HepG2 (cell line): ENCODE measurements around the gene KAZN. TPM values are rescaled to one million over a fixed set of nuclear protein-coding genes. Genes with fewer than 3 reads are reported as not detected.

Experiments
- ATAC-seq: fragments of 200-7000 bp; cut with Tn5 transposase; 3 replicates; pipeline ENCODE4 v1.9.1; 2020; ENCODE audit warnings: mild to moderate bottlenecking, moderate library complexity
- BruUV-seq: library from RNA; stranded (reverse); fragments of 400-500 nt; replicated peaks from 2 replicates; lab custom pipeline; 2021; lab: Mats Ljungman, UMichigan
- CTCF ChIA-PET: fragments of 300-600 bp; formaldehyde crosslinking; extraction: SDS; loops from one replicate; lab custom pipeline; 2021; ENCODE audit warnings: low total read pairs, inconsistent platforms, low intra/inter-chr PET ratio; lab: Yijun Ruan, JAX
- POLR2A ChIA-PET: fragments of 350-600 bp; sonication (Branson Sonifier 250); formaldehyde crosslinking; loops from one replicate; lab custom pipeline; 2020; ENCODE audit warnings: antibody characterized with exemption, inconsistent platforms; lab: Yijun Ruan, JAX
- DNase-seq: peaks from one replicate; pipeline ENCODE4 v3.0.0-alpha.2; 2015; ENCODE audit warnings: low spot score
- FAIRE-seq: peaks from 3 replicates; lab custom pipeline; 2011; peaks lifted over from hg19 to GRCh38; lab: Jason Lieb, UNC
- H2AFZ ChIP-seq: one replicate; pipeline ENCODE4 v1.6.1; 2011; ENCODE audit warnings: low read length, inconsistent platforms
- H3K27ac ChIP-seq: fragments of 300-600 bp; 3 replicates; pipeline ENCODE4 v1.8.0; 2011; ENCODE audit warnings: mixed run types, mild to moderate bottlenecking, mixed read lengths, low read length, inconsistent platforms; ENCODE audit not compliant: insufficient read depth; ENCODE audit errors: extremely low read length
- H3K27me3 ChIP-seq, 2 experiments: fragments of 200-600 bp in 1 of 2; 2 replicates in 1 of 2; 3 replicates in 1 of 2; pipeline versions ENCODE4 v1.6.0 to v1.8.0; 2011; ENCODE audit warnings: low read length in 2 of 2, mild to moderate bottlenecking in 2 of 2, moderate library complexity in 2 of 2, inconsistent platforms in 1 of 2; ENCODE audit not compliant: insufficient read depth in 2 of 2, control insufficient read depth in 1 of 2
- H3K36me3 ChIP-seq, 2 experiments: fragments of 200-600 bp in 1 of 2; replicated peaks in 1 of 2; 2 replicates in 1 of 2; 3 replicates in 1 of 2; pipeline versions ENCODE4 v1.5.1 to v1.8.0; 2011; ENCODE audit warnings: low read length in 2 of 2, inconsistent platforms in 1 of 2; ENCODE audit not compliant: insufficient read depth in 2 of 2, control insufficient read depth in 1 of 2
- H3K4me1 ChIP-seq: 2 replicates; pipeline ENCODE4 v1.5.1; 2012; ENCODE audit warnings: low read length, inconsistent platforms; ENCODE audit not compliant: insufficient read depth
- H3K4me2 ChIP-seq: 2 replicates; pipeline ENCODE4 v1.6.0; 2011; ENCODE audit warnings: low read depth, low read length, inconsistent platforms
- H3K4me3 ChIP-seq, 3 experiments: fragments of 200-600 bp in 1 of 3; sonication (generic), shearing (Covaris generic) in 1 of 3; replicated peaks in 1 of 3; 2 replicates each; pipeline ENCODE4 v1.5.1; 2011 to 2016; ENCODE audit warnings: low read length in 3 of 3, inconsistent platforms in 2 of 3, low read depth in 2 of 3, mild to moderate bottlenecking in 2 of 3, control low read depth in 1 of 3, mixed read lengths in 1 of 3; ENCODE audit not compliant: insufficient read depth in 1 of 3
- H3K79me2 ChIP-seq: one replicate; pipeline ENCODE4 v1.6.1; 2011; ENCODE audit warnings: low read length, inconsistent platforms; ENCODE audit not compliant: insufficient read depth
- H3K9ac ChIP-seq: 2 replicates; pipeline ENCODE4 v1.6.0; 2011; ENCODE audit warnings: mild to moderate bottlenecking, low read depth, low read length, inconsistent platforms; ENCODE audit not compliant: insufficient read depth
- H3K9me3 ChIP-seq: 2 replicates; pipeline ENCODE4 v1.5.1; 2012; ENCODE audit warnings: mild to moderate bottlenecking, low read length
- H4K20me1 ChIP-seq: 2 replicates; pipeline ENCODE4 v1.6.0; 2011; ENCODE audit warnings: inconsistent platforms, mild to moderate bottlenecking, low read length, moderate library complexity; ENCODE audit not compliant: insufficient read depth
- CCDC6 ChIP-seq: sonication (generic); formaldehyde crosslinking; IDR thresholded peaks from 2 replicates; pipeline ENCODE4 v1.8.1; 2022; ENCODE audit warnings: mild to moderate bottlenecking, missing genetic modification reagents, moderate library complexity
- HCFC1 ChIP-seq: fragments of 150-350 bp; IDR thresholded peaks from 2 replicates; pipeline ENCODE4 v1.6.1; 2014; ENCODE audit warnings: low read depth, low read length
- MEF2D ChIP-seq: sonication (generic); formaldehyde crosslinking; IDR thresholded peaks from 2 replicates; pipeline ENCODE4 v1.5.1; 2020; ENCODE audit warnings: mild to moderate bottlenecking, missing genetic modification reagents
- NFE2L2 ChIP-seq: fragments of 150-350 bp; IDR thresholded peaks from 2 replicates; pipeline ENCODE4 v1.6.1; 2014; ENCODE audit warnings: low read length
- RFX1 ChIP-seq: fragments of 450-650 bp; IDR thresholded peaks from 2 replicates; pipeline ENCODE4 v1.6.1; 2017
- TAF1 ChIP-seq: sonication (generic); formaldehyde crosslinking; IDR thresholded peaks from 2 replicates; pipeline ENCODE4 v1.4.0; 2020; ENCODE audit warnings: missing genetic modification reagents
- THYN1 ChIP-seq: sonication (generic); formaldehyde crosslinking; IDR thresholded peaks from 2 replicates; pipeline ENCODE4 v1.8.1; 2023; ENCODE audit warnings: low read depth, mild to moderate bottlenecking, moderate library complexity, missing genetic modification reagents, borderline replicate concordance
- ZNF550 ChIP-seq: sonication (generic); formaldehyde crosslinking; IDR thresholded peaks from 2 replicates; pipeline ENCODE4 v1.4.0; 2020; ENCODE audit warnings: mild to moderate bottlenecking, missing genetic modification reagents, borderline replicate concordance
- ZNF660 ChIP-seq: sonication (generic); formaldehyde crosslinking; IDR thresholded peaks from 2 replicates; pipeline ENCODE4 v1.5.1; 2020; ENCODE audit warnings: mild to moderate bottlenecking, low read depth, missing genetic modification reagents, borderline replicate concordance
- WGBS: methylation state at CpG from one replicate; pipeline ENCODE4 v1.1.6; 2017; ENCODE audit warnings: low lambda C conversion rate; 5-methylcytosine and 5-hydroxymethylcytosine counted together
- in situ Hi-C: cut with HindIII; loops from 2 replicates; pipeline ENCODE4 v1.10.0; 2017; ENCODE audit warnings: low pct_unique_long_range_greater_than_20kb; ENCODE audit not compliant: extremely low pct_ligation_motif_present
- intact Hi-C: fragments of 100-400 bp; cut with micrococcal nuclease; formaldehyde crosslinking; loops from one replicate; pipeline ENCODE4 v1.10.0; 2022; ENCODE audit not compliant: unreplicated experiment
- polyA plus RNA-seq, 8 experiments: library from polyadenylated mRNA; depleted of rRNA in 3 of 8; stranded (reverse) in 7 of 8; unstranded in 1 of 8; fragments of >200 nt; fragmentation: Illumina TruSeq in 4 of 8; extraction: Trizol in 4 of 8; gene quantifications; 2 replicates each; pipeline versions ENCODE4 v1.2.1 to v1.2.3, GENCODE V29; 2011 to 2016; ENCODE audit warnings: low read depth in 4 of 8, missing spikeins in 1 of 8, mixed read lengths in 1 of 8; ENCODE audit not compliant: insufficient read depth in 1 of 8
- total RNA-seq, 5 experiments: library from RNA; depleted of rRNA; stranded (reverse); fragments of >200 nt; fragmentation: Illumina TruSeq; extraction: Trizol; gene quantifications; 2 replicates each; pipeline ENCODE4 v1.2.3, GENCODE V29; 2016; ENCODE audit warnings: low read depth in 1 of 5
- TF ChIP-seq, protein P1 (sequence below): sonication (generic); formaldehyde crosslinking; IDR thresholded peaks from 2 replicates; pipeline ENCODE4 v1.4.0; 2020; ENCODE audit warnings: missing genetic modification reagents
- TF ChIP-seq, protein P2 (sequence below): sonication (generic); formaldehyde crosslinking; conservative IDR thresholded peaks from 2 replicates; pipeline ENCODE4 v1.4.0; 2020; ENCODE audit warnings: missing genetic modification reagents
- TF ChIP-seq, protein P3 (sequence below): sonication (generic); formaldehyde crosslinking; IDR thresholded peaks from 2 replicates; pipeline ENCODE4 v1.5.1; 2020; ENCODE audit warnings: mild to moderate bottlenecking, moderate library complexity, missing genetic modification reagents
- TF ChIP-seq, protein P4 (sequence below), 2 experiments: sonication (generic) in 1 of 2; formaldehyde crosslinking in 1 of 2; IDR thresholded peaks; 2 replicates each; pipeline versions ENCODE4 v1.4.0 to v1.6.1; 2016 to 2020; ENCODE audit warnings: borderline replicate concordance in 1 of 2, low read depth in 1 of 2, mild to moderate bottlenecking in 1 of 2, missing genetic modification reagents in 1 of 2

KAZN gene
- total and polyA plus RNA-seq, 2 of the 13 experiments (the other 11 are each of a cell fraction or from before 2014, with no cell fraction given), result 10.4 to 13.5 TPM

DNA sequence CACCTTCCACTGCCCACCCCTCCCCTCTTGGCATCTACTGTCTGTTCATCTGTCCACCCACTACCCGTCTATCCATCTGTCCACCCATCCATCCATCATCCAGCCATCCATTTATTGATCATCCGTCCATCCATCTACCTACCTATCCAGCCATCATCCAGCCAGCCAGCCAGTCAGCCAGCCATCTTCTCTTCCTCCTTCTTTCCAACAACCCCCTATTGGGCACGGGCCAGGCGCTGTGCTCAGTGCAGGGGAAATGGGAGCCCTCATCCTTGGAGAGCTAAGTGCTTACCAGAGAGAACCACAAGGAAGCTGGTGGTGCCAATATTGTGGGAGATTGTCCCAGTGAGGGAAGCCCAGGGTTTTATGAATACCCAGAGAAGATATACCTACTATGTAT, 503.3 kb downstream of the KAZN start (continued):
- TF ChIP-seq, protein P1, sequence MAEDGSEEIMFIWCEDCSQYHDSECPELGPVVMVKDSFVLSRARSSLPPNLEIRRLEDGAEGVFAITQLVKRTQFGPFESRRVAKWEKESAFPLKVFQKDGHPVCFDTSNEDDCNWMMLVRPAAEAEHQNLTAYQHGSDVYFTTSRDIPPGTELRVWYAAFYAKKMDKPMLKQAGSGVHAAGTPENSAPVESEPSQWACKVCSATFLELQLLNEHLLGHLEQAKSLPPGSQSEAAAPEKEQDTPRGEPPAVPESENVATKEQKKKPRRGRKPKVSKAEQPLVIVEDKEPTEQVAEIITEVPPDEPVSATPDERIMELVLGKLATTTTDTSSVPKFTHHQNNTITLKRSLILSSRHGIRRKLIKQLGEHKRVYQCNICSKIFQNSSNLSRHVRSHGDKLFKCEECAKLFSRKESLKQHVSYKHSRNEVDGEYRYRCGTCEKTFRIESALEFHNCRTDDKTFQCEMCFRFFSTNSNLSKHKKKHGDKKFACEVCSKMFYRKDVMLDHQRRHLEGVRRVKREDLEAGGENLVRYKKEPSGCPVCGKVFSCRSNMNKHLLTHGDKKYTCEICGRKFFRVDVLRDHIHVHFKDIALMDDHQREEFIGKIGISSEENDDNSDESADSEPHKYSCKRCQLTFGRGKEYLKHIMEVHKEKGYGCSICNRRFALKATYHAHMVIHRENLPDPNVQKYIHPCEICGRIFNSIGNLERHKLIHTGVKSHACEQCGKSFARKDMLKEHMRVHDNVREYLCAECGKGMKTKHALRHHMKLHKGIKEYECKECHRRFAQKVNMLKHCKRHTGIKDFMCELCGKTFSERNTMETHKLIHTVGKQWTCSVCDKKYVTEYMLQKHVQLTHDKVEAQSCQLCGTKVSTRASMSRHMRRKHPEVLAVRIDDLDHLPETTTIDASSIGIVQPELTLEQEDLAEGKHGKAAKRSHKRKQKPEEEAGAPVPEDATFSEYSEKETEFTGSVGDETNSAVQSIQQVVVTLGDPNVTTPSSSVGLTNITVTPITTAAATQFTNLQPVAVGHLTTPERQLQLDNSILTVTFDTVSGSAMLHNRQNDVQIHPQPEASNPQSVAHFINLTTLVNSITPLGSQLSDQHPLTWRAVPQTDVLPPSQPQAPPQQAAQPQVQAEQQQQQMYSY (CRISPR knock-in tag), result no peak
- TF ChIP-seq, protein P2, sequence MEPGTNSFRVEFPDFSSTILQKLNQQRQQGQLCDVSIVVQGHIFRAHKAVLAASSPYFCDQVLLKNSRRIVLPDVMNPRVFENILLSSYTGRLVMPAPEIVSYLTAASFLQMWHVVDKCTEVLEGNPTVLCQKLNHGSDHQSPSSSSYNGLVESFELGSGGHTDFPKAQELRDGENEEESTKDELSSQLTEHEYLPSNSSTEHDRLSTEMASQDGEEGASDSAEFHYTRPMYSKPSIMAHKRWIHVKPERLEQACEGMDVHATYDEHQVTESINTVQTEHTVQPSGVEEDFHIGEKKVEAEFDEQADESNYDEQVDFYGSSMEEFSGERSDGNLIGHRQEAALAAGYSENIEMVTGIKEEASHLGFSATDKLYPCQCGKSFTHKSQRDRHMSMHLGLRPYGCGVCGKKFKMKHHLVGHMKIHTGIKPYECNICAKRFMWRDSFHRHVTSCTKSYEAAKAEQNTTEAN (CRISPR knock-in tag), result no peak
- no peak for TF ChIP-seq MEF2D (CRISPR knock-in tag)
- no peak for TF ChIP-seq RFX1
- no peak for TF ChIP-seq THYN1 (CRISPR knock-in tag)
- no peak for TF ChIP-seq HCFC1
- TF ChIP-seq ZNF660 (CRISPR knock-in tag), result no peak
- TF ChIP-seq ZNF550 (CRISPR knock-in tag), result no peak

DNA sequence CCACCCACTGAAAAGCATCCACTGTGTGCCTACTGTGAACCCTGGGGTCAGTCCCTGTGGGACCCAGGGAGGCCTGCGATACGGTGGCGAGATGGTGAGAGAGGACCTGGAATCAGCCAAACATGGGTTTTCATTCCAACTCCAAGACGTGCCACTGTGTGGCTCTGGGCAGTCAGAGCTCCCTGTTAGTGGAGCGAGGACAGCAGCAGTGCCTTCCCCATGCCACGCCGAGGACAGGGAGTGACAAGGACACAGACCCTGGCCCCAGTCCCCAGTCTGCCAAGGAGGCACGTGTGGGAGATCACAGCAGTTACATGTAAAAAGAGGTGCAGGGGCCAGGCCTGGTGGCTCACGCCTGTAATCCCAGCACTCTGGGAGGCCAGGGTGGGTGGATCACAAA, 504.2 kb downstream of the KAZN start:
- peaks cover 0 to 38% of the 10 kb centered on the region in 2 experiments; a peak in 3 of 5 replicates for H3K27me3 ChIP-seq
- no peaks in the 10 kb centered on the region for H3K79me2 ChIP-seq
- no peak overlapping the region for H3K9ac ChIP-seq
- ATAC-seq (no peak), DNase-seq (no peak), FAIRE-seq (no peak)
- ChIA-PET POLR2A (no interaction called here), CTCF (no interaction called here)
- no peaks in the 10 kb centered on the region for H4K20me1 ChIP-seq
- no peaks in the 10 kb centered on the region for H3K4me1 ChIP-seq
- no TSS peak for BruUV-seq
- intact Hi-C loops (no loop called here), in situ Hi-C loops (no loop called here)
- no peak overlapping the region for H3K4me3 ChIP-seq
- no peak overlapping the region for H2AFZ ChIP-seq
- WGBS, result 35% methylated on average over 2 of the region's 9 CpGs
- H3K4me2 ChIP-seq, result no peak overlapping the region
- no peak overlapping the region for H3K27ac ChIP-seq
- H3K36me3 ChIP-seq, result no peaks in the 10 kb centered on the region
- H3K9me3 ChIP-seq, result no peaks in the 10 kb centered on the region
- TF ChIP-seq TAF1 (CRISPR knock-in tag) (no peak), CCDC6 (no peak), NFE2L2 (no peak)
- TF ChIP-seq, protein P3, sequence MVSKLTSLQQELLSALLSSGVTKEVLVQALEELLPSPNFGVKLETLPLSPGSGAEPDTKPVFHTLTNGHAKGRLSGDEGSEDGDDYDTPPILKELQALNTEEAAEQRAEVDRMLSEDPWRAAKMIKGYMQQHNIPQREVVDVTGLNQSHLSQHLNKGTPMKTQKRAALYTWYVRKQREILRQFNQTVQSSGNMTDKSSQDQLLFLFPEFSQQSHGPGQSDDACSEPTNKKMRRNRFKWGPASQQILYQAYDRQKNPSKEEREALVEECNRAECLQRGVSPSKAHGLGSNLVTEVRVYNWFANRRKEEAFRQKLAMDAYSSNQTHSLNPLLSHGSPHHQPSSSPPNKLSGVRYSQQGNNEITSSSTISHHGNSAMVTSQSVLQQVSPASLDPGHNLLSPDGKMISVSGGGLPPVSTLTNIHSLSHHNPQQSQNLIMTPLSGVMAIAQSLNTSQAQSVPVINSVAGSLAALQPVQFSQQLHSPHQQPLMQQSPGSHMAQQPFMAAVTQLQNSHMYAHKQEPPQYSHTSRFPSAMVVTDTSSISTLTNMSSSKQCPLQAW (CRISPR knock-in tag), result no peak
- TF ChIP-seq, protein P4, sequence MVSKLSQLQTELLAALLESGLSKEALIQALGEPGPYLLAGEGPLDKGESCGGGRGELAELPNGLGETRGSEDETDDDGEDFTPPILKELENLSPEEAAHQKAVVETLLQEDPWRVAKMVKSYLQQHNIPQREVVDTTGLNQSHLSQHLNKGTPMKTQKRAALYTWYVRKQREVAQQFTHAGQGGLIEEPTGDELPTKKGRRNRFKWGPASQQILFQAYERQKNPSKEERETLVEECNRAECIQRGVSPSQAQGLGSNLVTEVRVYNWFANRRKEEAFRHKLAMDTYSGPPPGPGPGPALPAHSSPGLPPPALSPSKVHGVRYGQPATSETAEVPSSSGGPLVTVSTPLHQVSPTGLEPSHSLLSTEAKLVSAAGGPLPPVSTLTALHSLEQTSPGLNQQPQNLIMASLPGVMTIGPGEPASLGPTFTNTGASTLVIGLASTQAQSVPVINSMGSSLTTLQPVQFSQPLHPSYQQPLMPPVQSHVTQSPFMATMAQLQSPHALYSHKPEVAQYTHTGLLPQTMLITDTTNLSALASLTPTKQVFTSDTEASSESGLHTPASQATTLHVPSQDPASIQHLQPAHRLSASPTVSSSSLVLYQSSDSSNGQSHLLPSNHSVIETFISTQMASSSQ (IDR thresholded peaks at IDR 0.05; ENCODE audit: low read depth), result no peak
- TF ChIP-seq, protein P4 (CRISPR knock-in tag; IDR thresholded peaks at IDR 0.05; ENCODE audit: borderline replicate concordance), result no peak
